ENCODE results near the gene GAGE12G.

DNA sequence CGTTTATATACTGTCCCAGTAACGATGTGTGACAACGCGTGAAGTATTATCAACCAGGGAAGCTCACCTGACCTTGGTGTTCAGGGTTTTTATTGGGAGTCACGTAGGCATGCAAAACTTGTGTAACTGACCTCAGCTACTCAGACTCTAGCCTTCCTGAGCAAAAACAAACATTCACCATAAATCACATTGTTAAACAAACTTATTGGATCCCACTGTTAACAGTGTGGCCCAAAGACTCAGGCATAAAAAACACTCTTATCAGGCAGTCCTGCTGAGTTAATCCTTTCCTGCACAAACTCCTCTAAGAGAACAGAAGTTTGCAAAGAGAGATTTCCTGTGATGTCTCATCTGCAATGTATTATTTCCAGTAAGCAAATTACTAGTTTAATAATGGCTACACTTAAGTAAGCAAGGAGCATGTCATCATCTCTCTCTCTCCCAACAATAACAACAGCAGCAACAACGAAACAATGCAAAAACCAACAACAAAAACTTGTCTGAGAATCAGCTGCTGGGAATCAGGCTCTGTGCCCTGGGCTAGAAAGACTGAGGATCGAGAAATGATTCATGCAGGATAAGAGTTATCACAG, 40.6 kb downstream of the GAGE12G start:
- TF ChIP-seq POLR2A (IDR thresholded peaks at IDR 0.05; ENCODE audit: low read length), result no peak
- TF ChIP-seq GATA1 (IDR thresholded peaks at IDR 0.05; ENCODE audit: low read depth, low read length), result no peak

Data from erythroblast (primary cell).